HepG2 (cell line): Measurements from ENCODE around the gene MLX. TPM values are rescaled to one million over a fixed set of nuclear protein-coding genes. Genes with fewer than 3 reads are reported as not detected.

ENCODE experiments used
- DNMT1 ChIP-seq: sonication (generic); formaldehyde crosslinking; IDR thresholded peaks from 2 replicates; pipeline ENCODE4 v1.5.1; 2020; ENCODE audit warnings: mild to moderate bottlenecking, missing genetic modification reagents
- DR1 ChIP-seq: sonication (generic); formaldehyde crosslinking; IDR thresholded peaks from 2 replicates; pipeline ENCODE4 v1.8.0; 2021; ENCODE audit warnings: mild to moderate bottlenecking, missing genetic modification reagents, inconsistent platforms
- HMGXB3 ChIP-seq: sonication (generic); formaldehyde crosslinking; IDR thresholded peaks from 2 replicates; pipeline ENCODE4 v1.4.0; 2020; ENCODE audit warnings: missing genetic modification reagents, borderline replicate concordance
- MAX ChIP-seq: IDR thresholded peaks from 2 replicates; pipeline ENCODE4 v1.6.1; 2012; ENCODE audit warnings: inconsistent platforms
- MEF2D ChIP-seq: sonication (generic); formaldehyde crosslinking; IDR thresholded peaks from 2 replicates; pipeline ENCODE4 v1.5.1; 2020; ENCODE audit warnings: mild to moderate bottlenecking, missing genetic modification reagents
- MXI1 ChIP-seq: IDR thresholded peaks from 3 replicates; pipeline ENCODE4 v1.6.1; 2012; ENCODE audit warnings: low read depth, low read length, inconsistent platforms, borderline replicate concordance
- PATZ1 ChIP-seq: sonication (generic); formaldehyde crosslinking; IDR thresholded peaks from 2 replicates; pipeline ENCODE4 v1.4.0; 2020; ENCODE audit warnings: missing genetic modification reagents
- POGZ ChIP-seq: sonication (generic); formaldehyde crosslinking; IDR thresholded peaks from 2 replicates; pipeline ENCODE4 v1.4.0; 2020; ENCODE audit warnings: mild to moderate bottlenecking, missing genetic modification reagents
- POLR2A ChIP-seq, 2 experiments: IDR thresholded peaks; 2 replicates each; pipeline ENCODE4 v1.6.1; 2011; ENCODE audit warnings: low read depth in 2 of 2, low read length in 2 of 2, mild to moderate bottlenecking in 1 of 2, moderate library complexity in 1 of 2; ENCODE audit not compliant: insufficient read depth in 1 of 2
- RXRB ChIP-seq: IDR thresholded peaks from 2 replicates; pipeline ENCODE4 v1.6.1; 2016; ENCODE audit warnings: borderline replicate concordance, missing genetic modification reagents, missing compliant biosample characterization
- SP4 ChIP-seq: sonication (generic); formaldehyde crosslinking; IDR thresholded peaks from 2 replicates; pipeline ENCODE4 v1.8.1; 2023; ENCODE audit warnings: mild to moderate bottlenecking, missing genetic modification reagents
- XRCC5 ChIP-seq: fragments of 200-400 bp; formaldehyde crosslinking; optimal IDR thresholded peaks from 2 replicates; pipeline ENCODE3; 2017; ENCODE audit warnings: mild to moderate bottlenecking, low read length
- ZBTB21 ChIP-seq: sonication (generic); formaldehyde crosslinking; IDR thresholded peaks from 2 replicates; pipeline ENCODE4 v1.4.0; 2020; ENCODE audit warnings: missing genetic modification reagents
- ZBTB25 ChIP-seq: IDR thresholded peaks from 2 replicates; pipeline ENCODE4 v1.6.1; 2018; ENCODE audit warnings: missing genetic modification reagents
- ZNF205 ChIP-seq: IDR thresholded peaks from 2 replicates; pipeline ENCODE4 v1.6.1; 2018; ENCODE audit warnings: missing biosample characterization, missing genetic modification reagents
- ZNF276 ChIP-seq: sonication (generic); formaldehyde crosslinking; IDR thresholded peaks from 2 replicates; pipeline ENCODE4 v1.4.0; 2020; ENCODE audit warnings: mild to moderate bottlenecking, low read depth, missing genetic modification reagents
- ZNF383 ChIP-seq: sonication (generic); formaldehyde crosslinking; IDR thresholded peaks from 2 replicates; pipeline ENCODE4 v1.4.0; 2020; ENCODE audit warnings: missing genetic modification reagents, mild to moderate bottlenecking, borderline replicate concordance
- ZNF691 ChIP-seq: sonication (generic); formaldehyde crosslinking; IDR thresholded peaks from 2 replicates; pipeline ENCODE4 v1.4.0; 2020; ENCODE audit warnings: missing genetic modification reagents, low read depth, mild to moderate bottlenecking, borderline replicate concordance
- ZNF761 ChIP-seq: sonication (generic); formaldehyde crosslinking; conservative IDR thresholded peaks from 2 replicates; pipeline ENCODE4 v1.4.0; 2020; ENCODE audit warnings: mild to moderate bottlenecking, missing genetic modification reagents
- polyA plus RNA-seq, 8 experiments: library from polyadenylated mRNA; depleted of rRNA in 3 of 8; stranded (reverse) in 7 of 8; unstranded in 1 of 8; fragments of >200 nt; fragmentation: Illumina TruSeq in 4 of 8; extraction: Trizol in 4 of 8; gene quantifications; 2 replicates each; pipeline versions ENCODE4 v1.2.1 to v1.2.3, GENCODE V29; 2011 to 2016; ENCODE audit warnings: low read depth in 4 of 8, missing spikeins in 1 of 8, mixed read lengths in 1 of 8; ENCODE audit not compliant: insufficient read depth in 1 of 8
- total RNA-seq, 5 experiments: library from RNA; depleted of rRNA; stranded (reverse); fragments of >200 nt; fragmentation: Illumina TruSeq; extraction: Trizol; gene quantifications; 2 replicates each; pipeline ENCODE4 v1.2.3, GENCODE V29; 2016; ENCODE audit warnings: low read depth in 1 of 5

MLX gene
- total and polyA plus RNA-seq, 2 of the 13 experiments (the other 11 are each of a cell fraction or from before 2014, with no cell fraction given): 38.9 to 74.4 TPM

GRCh38 chr17:42517516-42517915 is 49.4 kb upstream of the MLX start (continued):
- TF ChIP-seq DNMT1: 0 out of 2 replicates have a peak, but pooled peaks have one; percentile 43
- TF ChIP-seq MAX: 0 out of 2 replicates have a peak, but pooled peaks have one; percentile 35
- peak; percentile 91 for TF ChIP-seq PATZ1 (CRISPR knock-in tag)
- peak; percentile 31; the same call in 1 of the 2 replicates for TF ChIP-seq DR1
- 0 out of 2 replicates have a peak, but pooled peaks have one; percentile 59 for TF ChIP-seq HMGXB3 (CRISPR knock-in tag)
- no peak for TF ChIP-seq MXI1
- peak; percentile 14; the same call in 1 of the 2 replicates for TF ChIP-seq ZBTB21 (CRISPR knock-in tag)
- TF ChIP-seq ZNF205 (CRISPR knock-in tag): peak; percentile 38; the same call in 1 of the 2 replicates
- TF ChIP-seq SP4 (CRISPR knock-in tag): 0 out of 2 replicates have a peak, but pooled peaks have one; percentile 24
- TF ChIP-seq ZBTB25 (CRISPR knock-in tag): 0 out of 2 replicates have a peak, but pooled peaks have one; percentile 42
- TF ChIP-seq XRCC5: peak; percentile 94
- 0 out of 2 replicates have a peak, but pooled peaks have one; percentile 52 for TF ChIP-seq ZNF276 (CRISPR knock-in tag)
- no peak for TF ChIP-seq POLR2A (IDR thresholded peaks at IDR 0.05; ENCODE audit: insufficient read depth in 1 of 2, low read depth in 2 of 2, low read length in 2 of 2)
- 0 out of 2 replicates have a peak, but pooled peaks have one; percentile 1 for TF ChIP-seq MEF2D (CRISPR knock-in tag)
- TF ChIP-seq POGZ (CRISPR knock-in tag): no peak
- peak; percentile 54; the same call in 1 of the 2 replicates for TF ChIP-seq RXRB (CRISPR knock-in tag)
- TF ChIP-seq ZNF691 (CRISPR knock-in tag): peak; percentile 52; the same call in 1 of the 2 replicates
- peak; percentile 67; the same call in 1 of the 2 replicates for TF ChIP-seq ZNF383 (CRISPR knock-in tag)
- 0 out of 2 replicates have a peak, but pooled peaks have one; percentile 45 for TF ChIP-seq ZNF761 (CRISPR knock-in tag)
